Ishikawa (cell line): ENCODE results near the gene HJURP.
A peak's percentile ranks its signal among the peaks of the same experiment; 100 is the strongest.

Source experiments
- CEBPB ChIP-seq: IDR thresholded peaks from 2 replicates; pipeline ENCODE4 v1.6.1; 2012
- CREB1 ChIP-seq: IDR thresholded peaks from 2 replicates; pipeline ENCODE4 v1.6.1; 2012; ENCODE audit warnings: low read depth
- EP300 ChIP-seq: IDR thresholded peaks from 2 replicates; pipeline ENCODE4 v1.6.1; 2012; ENCODE audit warnings: borderline replicate concordance
- RAD21 ChIP-seq: IDR thresholded peaks from 2 replicates; pipeline ENCODE4 v1.6.1; 2012; ENCODE audit warnings: low read depth
- TCF12 ChIP-seq: IDR thresholded peaks from 2 replicates; pipeline ENCODE4 v1.6.1; 2012; ENCODE audit warnings: low read depth
- TEAD4 ChIP-seq: IDR thresholded peaks from 2 replicates; pipeline ENCODE4 v1.6.1; 2012
- TF ChIP-seq, protein P1 (sequence below): IDR thresholded peaks from 2 replicates; pipeline ENCODE4 v1.6.1; 2012
- TF ChIP-seq, protein P2 (sequence below): IDR thresholded peaks from 2 replicates; pipeline ENCODE4 v1.6.1; 2012; ENCODE audit warnings: low read depth, mild to moderate bottlenecking

DNA sequence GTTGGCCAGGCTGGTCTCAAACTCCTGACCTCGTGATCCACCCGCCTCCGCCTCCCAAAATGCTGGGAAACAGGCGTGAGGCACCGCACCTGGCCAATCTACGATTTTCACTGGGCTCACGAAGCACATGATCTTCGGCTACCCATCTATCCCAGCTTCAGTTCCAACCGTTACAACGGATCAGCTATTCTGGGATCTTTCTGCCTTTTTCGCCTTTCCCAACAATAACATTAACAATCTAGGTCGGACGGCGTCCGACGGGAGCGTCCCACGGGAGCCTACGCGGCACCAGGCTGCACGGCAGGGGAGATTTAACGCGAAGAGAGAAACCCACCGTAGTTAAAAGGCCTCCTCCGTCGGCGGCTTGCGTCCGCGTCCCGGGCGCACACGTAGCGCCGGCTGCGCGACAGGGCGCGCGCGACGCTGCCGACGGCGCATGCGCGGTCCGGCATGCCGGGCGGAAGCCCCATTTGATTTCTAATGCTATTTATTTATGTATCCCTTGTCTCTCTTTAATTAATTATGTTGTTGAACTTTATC is 13.7 kb upstream of the HJURP start, which contains the start of gene MSL3B:
- TF ChIP-seq, protein P1, sequence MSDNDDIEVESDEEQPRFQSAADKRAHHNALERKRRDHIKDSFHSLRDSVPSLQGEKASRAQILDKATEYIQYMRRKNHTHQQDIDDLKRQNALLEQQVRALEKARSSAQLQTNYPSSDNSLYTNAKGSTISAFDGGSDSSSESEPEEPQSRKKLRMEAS: peak; percentile 58; the same call in 1 of the 2 replicates
- TF ChIP-seq RAD21 (no peak), CEBPB (no peak), TCF12 (no peak), EP300 (no peak), CREB1 (no peak), TEAD4 (no peak)
- TF ChIP-seq, protein P2, sequence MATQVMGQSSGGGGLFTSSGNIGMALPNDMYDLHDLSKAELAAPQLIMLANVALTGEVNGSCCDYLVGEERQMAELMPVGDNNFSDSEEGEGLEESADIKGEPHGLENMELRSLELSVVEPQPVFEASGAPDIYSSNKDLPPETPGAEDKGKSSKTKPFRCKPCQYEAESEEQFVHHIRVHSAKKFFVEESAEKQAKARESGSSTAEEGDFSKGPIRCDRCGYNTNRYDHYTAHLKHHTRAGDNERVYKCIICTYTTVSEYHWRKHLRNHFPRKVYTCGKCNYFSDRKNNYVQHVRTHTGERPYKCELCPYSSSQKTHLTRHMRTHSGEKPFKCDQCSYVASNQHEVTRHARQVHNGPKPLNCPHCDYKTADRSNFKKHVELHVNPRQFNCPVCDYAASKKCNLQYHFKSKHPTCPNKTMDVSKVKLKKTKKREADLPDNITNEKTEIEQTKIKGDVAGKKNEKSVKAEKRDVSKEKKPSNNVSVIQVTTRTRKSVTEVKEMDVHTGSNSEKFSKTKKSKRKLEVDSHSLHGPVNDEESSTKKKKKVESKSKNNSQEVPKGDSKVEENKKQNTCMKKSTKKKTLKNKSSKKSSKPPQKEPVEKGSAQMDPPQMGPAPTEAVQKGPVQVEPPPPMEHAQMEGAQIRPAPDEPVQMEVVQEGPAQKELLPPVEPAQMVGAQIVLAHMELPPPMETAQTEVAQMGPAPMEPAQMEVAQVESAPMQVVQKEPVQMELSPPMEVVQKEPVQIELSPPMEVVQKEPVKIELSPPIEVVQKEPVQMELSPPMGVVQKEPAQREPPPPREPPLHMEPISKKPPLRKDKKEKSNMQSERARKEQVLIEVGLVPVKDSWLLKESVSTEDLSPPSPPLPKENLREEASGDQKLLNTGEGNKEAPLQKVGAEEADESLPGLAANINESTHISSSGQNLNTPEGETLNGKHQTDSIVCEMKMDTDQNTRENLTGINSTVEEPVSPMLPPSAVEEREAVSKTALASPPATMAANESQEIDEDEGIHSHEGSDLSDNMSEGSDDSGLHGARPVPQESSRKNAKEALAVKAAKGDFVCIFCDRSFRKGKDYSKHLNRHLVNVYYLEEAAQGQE: no peak
